GOT3 (cell line): ENCODE data around the gene NCS1.

Experiments
- DNase-seq: peaks from one replicate; lab custom pipeline; 2025; ENCODE audit warnings: mixed read lengths; lab: John Stamatoyannopoulos, UW

Gene NCS1

GRCh38 chr9:130194378-130194932 is 22.3 kb downstream of the NCS1 start:
- DNase-seq, result no peak

- DNase-seq, result no peak
These were observed 23.4 kb downstream of the NCS1 start for GRCh38 chr9:130195638-130196037.

GRCh38 chr9:130196643-130197042 is 24.4 kb downstream of the NCS1 start:
- DNase-seq, result no peak

GRCh38 chr9:130197386-130197785 is 25.2 kb downstream of the NCS1 start:
- no peak for DNase-seq

GRCh38 chr9:130197888-130198287 is 25.7 kb downstream of the NCS1 start:
- DNase-seq, result no peak

GRCh38 chr9:130198501-130199179 is 26.4 kb downstream of the NCS1 start:
- DNase-seq, result no peak

- no peak for DNase-seq
These were observed 27.4 kb downstream of the NCS1 start for GRCh38 chr9:130199605-130200004.

- no peak for DNase-seq
These were observed 28.0 kb downstream of the NCS1 start for GRCh38 chr9:130200038-130200849.

- no peak for DNase-seq
These were observed 29.2 kb downstream of the NCS1 start for GRCh38 chr9:130201399-130201873.

GRCh38 chr9:130201974-130202373 is 29.8 kb downstream of the NCS1 start:
- DNase-seq, result no peak

- DNase-seq, result no peak
These were observed 32.1 kb downstream of the NCS1 start for GRCh38 chr9:130204341-130204740.

- no peak for DNase-seq
These were observed 32.8 kb downstream of the NCS1 start for GRCh38 chr9:130204959-130205358.

- DNase-seq, result no peak
These were observed 33.7 kb downstream of the NCS1 start for GRCh38 chr9:130205912-130206311.

- DNase-seq, result no peak
These were observed 34.4 kb downstream of the NCS1 start for GRCh38 chr9:130206579-130206978.

GRCh38 chr9:130207241-130207992 is 35.2 kb downstream of the NCS1 start:
- DNase-seq, result no peak

GRCh38 chr9:130208600-130209347 is 36.6 kb downstream of the NCS1 start:
- no peak for DNase-seq

- no peak for DNase-seq
These were observed 37.2 kb downstream of the NCS1 start for GRCh38 chr9:130209422-130209821.

GRCh38 chr9:130211548-130212226 is 39.5 kb downstream of the NCS1 start:
- DNase-seq, result no peak

GRCh38 chr9:130212543-130213297 is 40.5 kb downstream of the NCS1 start:
- DNase-seq, result no peak
